NCI-H1105 treated with DMSO at 0.1 percent for 48 hours (cell line): Measurements from ENCODE around the gene BMP7.

Experiments
- DNase-seq: peaks from one replicate; lab custom pipeline; 2025; lab: John Stamatoyannopoulos, UW

Gene BMP7

DNA sequence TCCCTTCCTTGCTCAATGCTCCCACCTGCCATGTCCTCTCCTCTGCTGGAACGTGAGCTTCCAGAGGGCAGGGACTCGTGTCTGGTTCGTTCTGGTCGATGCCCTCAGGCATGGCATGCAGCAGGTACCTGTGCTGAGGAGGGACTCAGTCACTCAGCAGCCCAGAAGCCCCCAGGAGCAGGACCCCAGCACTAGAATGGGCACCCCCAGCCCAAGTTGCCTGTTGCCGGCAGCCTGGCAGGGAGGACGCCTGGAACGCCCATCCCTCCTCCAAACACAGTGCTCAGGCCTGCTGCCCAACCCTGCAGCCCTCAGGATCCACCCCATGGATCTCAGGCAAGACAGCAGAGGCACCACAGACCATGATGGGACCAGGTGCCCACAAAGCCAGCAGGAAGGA is 40.6 kb downstream of the BMP7 start:
- DNase-seq: no peak

DNA sequence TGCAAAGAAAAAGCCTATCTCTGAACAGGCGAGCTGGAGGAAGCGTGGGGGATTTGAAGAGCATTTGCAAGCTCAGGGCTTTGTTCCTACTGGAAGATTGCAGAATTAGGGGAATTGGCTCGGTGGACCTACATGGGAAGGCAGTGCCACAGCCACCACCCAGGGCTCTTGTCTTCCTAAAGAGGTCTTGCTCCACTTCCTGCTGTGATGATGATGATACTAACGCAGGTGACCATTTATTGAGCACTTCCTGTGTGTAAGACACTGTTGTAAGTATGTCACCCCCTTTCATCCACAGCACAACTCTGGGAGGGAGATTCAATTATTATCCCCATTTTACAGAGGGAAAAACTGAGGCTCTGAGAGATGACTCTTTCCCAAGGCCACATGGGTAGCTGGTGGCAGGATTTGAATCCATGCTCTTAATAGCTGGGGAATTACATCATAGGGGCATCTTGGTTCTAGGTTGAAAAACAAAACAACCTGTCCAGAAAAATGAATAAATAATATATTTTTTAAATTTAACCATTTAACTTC is 41.2 kb downstream of the BMP7 start:
- DNase-seq: no peak

DNA sequence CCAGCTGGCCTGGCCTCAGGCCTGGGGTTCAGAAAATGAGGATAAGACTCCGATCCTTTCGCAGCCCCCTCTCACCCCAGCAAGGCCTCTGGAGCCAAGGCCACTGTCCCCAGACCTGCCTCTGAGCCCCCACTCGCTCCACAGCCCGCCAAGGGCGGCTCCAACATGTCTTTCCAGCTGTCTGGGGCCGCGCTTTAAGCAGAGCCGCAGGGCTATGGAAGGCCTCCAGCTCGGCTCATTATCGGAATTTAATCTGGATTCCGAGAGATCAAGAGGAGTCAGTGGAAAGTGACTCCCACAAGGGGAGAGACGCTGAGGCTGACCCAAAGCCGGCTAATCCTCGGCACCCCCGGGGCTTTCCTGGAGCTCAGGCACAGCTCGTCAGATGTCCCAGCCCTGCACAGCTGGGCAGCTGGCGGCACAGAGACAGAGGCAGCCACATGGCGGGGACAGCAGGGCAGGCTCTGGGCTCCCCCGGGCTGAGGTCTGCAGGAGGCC is 41.8 kb downstream of the BMP7 start:
- DNase-seq: no peak

DNA sequence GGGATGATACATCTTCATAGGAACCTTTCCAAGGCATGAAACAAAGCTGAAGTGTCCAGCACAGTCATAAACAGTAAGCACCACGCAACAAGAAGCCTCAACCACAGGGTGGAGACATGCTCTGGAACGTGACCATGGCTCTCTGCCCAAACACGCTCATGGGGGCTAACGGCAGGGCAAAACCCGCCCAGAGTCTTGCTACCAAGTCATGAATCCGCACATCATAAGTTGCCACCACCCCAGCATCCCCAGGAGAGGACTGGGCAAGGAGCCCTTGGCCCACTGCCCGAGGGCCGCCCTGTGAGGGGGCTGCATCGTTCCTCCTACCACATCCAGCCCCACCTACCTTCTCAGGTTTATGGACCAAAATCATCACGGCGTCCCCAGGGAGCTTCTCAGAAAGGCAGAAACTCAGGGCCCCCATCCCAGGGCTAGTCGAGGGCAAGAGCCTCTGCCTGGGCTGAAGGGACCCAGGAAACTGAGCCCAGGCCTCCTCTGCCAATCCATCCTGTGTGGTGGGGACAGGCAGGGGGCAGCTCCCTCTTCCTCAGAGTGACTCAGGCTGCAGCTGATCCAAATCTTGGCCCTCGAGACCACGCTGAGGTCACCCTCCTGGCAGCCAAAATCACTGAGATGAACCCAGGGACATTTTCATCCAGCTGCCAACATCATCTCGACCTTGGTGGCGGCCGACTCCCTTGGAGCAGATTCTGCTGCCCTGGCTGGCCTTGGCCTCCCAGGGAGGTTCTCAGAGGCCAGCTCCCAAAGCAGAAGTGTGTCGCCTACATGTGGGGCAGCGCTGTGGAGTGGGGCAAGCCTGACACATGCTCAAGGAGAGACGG is 42.6 kb downstream of the BMP7 start:
- peak; percentile 9 for DNase-seq

DNA sequence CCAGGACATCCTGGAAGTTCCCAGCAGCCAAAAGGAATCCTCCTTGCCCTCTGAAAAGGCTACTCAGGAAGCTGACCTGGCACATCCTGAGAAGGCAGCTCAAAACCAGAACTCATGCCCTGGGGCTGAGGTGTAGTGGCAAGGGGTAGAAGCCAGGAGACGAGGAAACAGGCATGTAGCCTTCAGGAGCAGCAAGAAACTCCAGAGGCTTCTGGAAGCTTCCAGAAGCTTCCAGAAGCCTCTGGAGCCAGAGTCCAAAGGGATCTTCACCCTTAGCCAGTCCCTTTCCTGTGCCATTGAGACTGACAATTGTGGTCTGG is 43.9 kb downstream of the BMP7 start:
- no peak for DNase-seq

DNA sequence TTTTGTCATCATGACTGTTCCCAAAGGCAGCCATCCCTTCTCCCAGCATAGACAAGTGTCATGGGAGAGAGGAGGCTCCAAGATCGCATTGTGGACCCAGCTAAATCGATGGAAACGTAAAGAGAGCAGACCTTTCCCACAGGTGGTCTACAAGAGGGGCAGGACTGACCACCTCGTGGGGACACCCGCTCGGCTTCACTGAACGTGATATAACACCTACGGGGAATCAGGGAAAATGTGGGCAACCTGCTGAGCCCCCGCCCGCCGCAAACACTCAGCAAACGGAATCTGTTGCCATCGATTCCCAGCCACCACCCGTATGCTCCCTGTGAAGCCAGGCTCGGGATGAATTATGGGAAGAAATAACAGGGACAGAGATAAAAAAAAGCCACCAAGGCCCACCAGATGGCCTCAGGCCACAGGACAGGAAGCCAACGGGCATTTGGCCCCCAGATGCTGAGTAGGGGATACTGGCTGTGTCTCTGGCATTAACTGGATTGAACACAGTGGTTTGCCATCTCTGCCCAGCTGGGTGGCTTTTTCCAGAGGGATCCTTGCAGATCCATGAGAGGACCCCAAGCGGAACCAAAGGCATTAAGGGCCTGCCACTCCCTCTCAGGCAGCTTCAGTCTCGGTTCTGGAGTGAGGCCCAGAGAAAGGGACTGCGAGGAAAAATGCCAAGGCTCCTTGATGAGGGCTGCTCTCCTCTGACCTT is 44.4 kb downstream of the BMP7 start:
- no peak for DNase-seq

DNA sequence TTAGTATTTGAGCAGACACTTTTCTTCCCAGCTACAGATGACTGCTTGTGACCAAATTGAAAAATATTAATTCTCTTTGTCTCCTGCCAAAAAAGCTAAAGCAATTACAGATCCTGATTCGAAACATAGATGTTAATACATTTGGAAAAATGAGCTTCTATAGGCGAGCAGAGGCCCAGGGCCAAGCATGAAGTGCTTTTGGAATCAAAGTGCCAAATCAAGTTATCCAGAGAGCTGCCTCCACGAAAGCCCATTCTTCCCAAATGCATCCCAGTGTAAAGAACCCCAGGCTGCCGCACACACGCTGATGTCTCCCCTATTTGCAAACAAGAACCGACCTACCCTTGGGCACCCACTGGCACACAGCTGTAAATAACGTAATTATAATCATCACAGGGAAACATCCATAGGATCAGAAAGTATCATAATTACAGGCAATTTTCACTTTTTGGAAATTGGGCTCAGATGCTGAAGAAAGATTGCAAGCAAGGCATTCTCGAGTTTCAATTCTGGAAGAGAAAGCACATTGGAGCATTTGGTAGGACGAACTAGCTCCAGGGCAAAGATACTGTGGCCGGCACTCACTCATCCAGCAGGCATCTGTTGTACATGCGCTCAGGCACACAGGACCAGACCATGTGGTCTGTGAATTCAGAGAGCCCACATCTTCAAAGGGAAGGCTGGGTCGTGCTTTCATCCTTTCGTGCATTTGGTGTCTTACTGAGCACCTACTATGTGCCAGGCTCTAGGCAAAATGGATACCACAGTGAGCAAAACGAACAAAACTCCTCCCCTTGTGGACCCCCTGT is 45.9 kb downstream of the BMP7 start:
- DNase-seq: no peak

DNA sequence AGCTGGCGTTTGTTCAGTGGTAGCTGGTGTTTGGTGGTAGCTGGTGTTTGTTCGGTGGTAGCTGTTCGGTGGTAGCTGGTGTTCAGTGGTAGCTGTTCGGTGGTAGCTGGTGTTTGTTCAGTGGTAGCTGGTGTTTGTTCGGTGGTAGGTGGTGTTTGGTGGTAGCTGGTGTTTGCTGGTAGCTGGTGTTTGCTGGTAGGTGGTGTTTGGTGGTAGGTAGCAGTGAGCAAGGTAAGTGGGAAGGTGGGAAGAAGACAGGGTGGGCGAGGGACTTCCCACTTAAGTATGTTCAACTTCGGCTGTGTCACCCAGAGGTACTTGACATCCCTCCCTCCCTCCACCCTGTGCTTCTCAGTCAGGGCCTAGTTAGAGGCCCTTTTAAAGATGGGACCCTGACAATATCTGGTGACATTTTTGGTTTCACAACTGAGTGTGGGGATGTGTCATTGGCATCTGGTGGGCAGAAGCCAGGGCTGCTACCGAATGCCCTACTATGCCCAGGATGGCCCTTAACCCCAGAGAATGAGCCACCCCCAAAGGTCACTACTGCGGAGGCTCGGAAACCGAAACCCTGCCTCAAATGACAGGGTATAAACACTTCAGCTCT is 47.3 kb downstream of the BMP7 start:
- DNase-seq: no peak

DNA sequence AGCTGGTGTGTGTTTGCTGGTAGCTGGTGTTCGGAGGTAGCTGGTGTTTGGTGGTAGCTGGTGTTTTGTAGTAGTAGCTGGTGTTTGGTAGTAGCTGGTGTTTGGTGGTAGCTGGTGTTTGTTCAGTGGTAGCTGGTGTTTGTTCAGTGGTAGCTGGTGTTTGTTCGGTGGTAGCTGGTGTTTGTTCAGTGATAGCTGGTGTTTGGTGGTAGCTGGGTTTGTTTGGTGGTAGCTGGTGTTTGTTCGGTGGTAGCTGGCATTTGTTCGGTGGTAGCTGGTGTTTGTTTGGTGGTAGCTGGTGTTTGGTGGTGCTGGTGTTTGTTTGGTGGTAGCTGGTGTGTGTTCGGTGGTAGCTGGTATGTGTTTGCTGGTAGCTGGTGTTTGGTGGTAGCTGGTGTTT is 48.0 kb downstream of the BMP7 start:
- DNase-seq: no peak

DNA sequence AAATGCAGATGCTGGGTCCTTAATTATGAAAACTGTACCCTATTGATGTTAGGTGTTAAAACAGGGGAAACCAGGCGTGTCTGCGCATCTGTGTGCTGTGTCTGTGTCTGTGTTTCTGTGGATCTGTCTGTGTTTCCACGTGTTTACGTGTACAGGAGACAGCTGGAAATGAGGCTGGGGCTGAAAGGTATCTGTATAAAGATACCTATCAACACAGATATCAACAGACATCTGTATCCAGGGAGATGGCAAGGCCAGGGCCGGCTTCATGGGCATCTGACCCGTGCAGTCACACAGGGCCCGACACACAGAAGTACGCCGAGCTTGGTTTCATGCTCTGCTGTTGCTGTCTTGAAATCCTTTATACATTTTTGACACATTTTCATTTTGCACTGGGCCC is 48.6 kb downstream of the BMP7 start:
- DNase-seq: no peak

DNA sequence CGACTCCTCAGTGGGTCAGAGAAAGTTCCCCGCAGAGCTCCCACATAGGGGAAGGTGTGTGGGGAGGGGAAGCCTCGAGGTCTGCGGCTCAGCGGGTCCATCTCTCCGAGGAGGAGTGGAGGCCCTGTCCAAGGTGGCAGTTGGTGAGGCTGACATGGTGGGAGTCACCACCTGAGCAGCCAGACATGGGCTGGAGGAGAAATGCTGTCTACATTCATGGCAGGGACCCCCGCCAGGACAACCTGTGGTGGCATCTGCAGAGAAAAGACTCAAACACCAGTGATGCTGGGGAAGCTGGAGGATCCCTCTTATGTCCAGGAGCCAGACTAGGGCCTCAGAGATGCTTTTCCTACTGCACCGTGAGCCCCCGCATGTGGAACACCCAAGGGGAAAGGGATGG is 49.8 kb downstream of the BMP7 start:
- no peak for DNase-seq

DNA sequence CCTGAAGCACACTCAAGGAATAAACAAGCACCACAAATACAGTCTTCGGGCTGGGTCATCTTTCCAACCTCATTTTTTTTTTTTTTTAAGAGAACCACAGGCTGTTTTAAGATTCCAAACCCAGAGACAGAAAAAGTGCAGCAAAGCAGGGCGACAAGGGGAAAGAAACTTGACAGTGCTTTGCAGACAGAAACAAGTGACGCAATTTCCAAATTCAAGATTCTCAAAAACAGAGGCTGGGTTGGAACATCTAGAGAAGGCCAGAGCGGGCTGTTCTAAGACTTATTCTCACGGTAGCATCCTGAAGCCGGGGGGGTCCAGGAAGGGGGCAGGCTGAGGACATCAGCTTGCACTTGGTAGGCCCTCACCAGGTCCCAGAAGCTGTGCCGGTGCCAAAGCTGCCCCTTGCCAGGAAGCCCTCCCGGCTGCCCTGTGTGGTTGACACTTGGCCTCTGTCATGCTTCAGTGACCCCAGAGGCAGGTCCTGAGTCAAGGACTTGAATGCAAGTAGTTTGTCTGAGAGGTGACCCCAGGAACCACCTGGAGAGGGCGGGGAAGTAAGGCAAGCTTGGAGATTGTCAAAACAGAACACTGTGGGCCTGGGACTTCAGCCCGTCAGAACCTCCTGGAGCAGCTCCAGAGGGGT is 50.5 kb downstream of the BMP7 start:
- no peak for DNase-seq

DNA sequence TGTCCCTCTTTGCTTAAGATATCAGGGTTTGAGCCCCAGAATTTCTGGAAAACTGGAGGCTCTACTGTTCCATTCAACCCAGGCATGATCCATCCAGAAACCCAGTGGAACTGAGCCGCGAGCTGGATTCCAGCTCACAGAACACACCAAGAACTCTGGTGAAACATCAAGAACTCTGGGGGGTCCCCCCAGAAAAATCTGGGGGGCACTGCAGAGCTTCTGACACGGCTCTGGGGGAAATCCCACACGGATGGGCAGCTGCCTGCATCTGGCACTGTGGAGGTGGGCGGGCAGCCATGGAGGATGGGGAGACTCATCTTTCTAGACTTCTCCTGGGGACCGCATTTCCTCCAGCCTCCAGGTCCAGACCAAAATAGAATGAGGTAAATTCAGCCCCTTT is 51.0 kb downstream of the BMP7 start:
- DNase-seq: no peak

DNA sequence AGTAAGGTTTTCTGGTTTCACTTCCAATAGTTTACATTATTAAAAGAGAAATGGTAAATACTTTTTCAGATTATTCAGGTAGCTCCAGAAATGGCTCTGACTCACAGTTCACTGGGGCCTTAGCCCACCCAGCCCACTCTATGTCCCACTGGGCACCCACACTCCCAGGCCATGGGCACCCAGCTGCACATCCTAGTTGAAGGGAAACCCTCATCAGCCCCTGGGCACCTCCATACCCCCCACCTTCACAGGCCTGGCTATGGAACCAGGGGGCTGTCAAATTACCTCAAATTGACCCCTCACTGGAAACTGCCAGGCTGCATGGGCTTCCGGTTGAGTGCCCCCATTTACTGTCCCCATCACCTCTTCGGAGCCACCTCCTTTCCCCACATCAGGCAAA is 51.5 kb downstream of the BMP7 start:
- no peak for DNase-seq

DNA sequence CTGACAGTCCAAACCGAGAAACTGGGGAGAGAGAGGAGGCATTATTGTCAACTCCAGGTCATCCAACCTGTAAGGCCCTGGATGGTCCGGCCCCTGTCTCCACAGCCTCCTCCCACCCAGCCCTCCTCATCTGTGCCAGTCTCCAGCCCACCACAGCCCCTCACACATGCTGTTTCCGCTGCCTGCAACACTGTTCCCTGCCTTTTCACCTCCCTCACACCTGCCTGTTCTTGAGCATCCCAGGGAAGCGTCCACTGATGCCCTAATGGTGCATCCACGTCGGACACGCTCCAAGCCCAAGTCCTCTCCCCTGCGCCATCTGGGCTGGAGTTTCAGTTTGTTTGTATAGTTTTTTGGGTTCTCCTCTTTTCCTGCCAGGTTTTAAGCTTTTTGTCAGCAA is 52.0 kb downstream of the BMP7 start:
- DNase-seq: no peak

DNA sequence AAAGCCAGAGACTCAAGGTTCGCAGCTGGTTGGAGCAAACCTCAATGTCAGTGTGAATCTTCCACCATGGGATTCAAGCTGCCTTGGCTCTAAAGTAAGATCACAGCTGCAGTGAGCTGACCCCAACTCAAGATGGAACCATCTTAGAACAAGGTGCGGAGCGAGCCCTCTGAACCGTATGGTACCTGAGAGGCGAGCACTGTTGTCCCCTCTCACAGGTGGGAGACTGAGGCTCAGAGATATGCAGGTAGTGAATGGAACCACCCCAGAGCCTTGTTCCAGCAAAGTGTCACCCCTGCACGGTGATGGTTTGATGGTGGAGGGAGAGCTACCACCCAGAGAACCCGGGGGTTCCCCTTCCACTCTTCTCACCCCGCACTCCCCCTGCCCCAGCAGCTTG is 52.5 kb downstream of the BMP7 start:
- DNase-seq: no peak

DNA sequence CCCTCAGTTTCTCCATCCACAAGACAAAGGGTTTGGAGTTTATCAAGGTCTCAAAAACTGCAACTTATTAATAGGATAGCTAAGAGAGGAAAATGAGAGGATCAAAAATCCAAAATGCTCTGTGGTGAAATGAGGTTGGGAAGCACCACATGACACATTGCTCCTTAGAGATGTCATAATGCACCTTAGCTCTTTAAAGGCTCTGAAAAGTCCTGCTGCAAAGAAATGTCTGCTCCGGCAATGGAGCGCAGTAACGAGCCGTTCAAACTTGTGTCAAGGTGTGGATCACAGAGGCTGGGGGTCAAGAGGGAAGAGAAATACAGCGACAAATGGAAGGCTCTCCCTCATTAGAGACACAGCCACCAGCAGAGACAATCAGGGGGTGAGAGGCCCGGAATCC is 53.1 kb downstream of the BMP7 start:
- DNase-seq: no peak

DNA sequence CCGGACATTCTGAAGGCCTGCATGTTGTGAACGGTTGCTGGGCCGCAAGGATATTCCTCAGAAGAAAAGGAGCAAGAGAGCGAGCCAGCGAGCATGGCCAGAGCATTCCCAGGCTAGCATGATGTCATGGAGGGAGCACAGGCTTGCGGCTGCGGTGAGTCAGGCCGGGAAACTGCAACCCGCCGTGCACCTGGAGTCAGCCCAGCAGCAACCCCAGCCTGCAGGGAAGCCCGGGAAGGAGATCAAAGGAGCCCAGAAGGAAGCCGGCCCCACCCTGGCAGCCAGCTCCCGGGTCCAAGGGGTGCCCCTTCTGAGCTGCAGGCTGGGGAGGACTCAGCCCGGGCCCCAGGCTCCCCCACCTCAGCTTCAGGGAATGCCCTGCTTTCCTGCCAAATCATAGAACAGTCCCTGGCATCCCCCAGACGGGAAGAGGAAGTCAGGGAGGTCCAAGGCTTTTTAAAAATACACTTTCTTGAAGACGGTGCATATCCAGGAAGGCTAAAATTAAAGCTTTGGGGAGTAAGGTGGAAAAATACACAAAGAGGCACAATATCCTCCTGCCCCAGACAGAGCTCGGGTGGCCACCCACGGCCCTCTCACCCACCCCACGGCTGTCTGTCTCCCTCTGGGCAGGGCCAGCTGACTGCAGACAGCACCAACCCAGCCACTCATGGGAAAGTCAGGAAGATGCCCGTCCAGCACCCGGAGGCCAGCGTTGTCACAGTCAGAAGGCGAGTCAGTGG is 53.7 kb downstream of the BMP7 start:
- no peak for DNase-seq

DNA sequence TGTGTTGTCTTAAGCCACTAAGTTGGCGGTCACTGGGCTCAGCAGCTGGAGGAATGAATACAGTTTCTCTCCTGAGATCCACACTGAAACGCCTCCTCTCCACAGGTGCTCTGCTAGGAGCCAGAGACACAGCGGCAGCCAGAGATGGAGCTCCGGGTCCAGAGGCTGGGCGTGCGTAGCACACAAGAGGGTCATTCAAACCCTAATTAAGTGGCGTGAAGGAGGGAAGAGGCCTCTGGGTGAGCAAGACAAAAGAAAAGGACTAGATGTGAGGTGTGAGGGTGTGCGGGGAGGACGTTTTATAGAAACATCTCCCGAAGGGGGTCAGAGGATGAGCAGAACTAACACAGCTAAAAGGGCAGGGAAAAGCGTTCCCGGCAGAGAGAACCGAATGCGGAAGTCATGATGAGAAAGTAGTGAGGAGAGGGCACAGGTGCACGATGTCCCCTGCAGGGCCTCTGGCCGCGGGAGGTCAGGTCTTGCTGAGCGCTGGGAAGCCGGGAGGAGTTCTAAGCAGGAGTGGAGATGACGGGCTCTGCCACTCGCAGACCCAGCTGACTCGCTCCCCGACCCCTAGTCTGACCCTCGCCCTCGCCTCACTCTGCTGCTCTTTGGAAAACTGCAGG is 54.4 kb downstream of the BMP7 start:
- no peak for DNase-seq

DNA sequence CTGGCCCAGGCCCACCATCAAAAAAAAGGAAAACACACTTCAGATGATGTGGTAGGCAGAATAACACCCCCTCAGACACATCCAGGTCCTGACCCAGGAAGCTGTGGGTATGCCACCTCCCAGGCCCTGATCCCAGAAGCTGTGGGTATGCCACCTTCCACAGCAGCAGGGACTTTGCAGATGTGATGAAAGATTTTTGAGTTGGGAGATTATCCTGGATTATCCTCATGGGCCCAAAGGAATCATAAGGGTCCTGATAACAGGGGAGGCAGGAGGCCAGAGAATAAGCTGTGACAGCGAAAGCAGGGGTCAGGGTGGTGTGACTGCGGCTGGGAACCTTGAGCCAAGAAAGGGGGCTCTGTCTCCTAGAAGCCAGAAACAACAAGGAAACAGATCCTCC is 55.0 kb downstream of the BMP7 start:
- no peak for DNase-seq

DNA sequence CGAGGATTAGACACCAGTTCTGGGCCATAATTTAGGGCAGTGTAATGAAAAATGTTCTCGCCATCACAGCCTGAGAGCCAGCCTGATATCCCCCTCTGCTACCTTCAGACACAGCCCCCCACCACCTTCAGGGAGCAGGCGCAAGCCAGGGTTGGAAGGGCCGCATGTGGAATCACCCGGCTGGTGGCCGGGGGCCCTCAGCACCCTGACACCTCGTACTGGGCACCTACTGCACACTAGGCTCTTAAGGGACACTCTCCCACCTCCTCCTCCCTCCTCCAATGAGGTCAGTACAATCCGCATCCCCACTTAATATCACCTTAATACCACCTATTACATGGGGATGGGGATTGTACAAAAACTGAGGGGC is 55.5 kb downstream of the BMP7 start:
- no peak for DNase-seq
